HG02981 (cell line): Measurements from ENCODE around the gene KCNIP3.
"Not testable (repeated sequence)": the region's sequence is repeated elsewhere in the genome, so short reads cannot be mapped to it uniquely, and the experiment has no call there.

ENCODE experiments used
- ATAC-seq: cut with Tn5 transposase; IDR thresholded peaks from one replicate; pipeline ENCODE4 v1.9.1; 2021; ENCODE audit warnings: mild to moderate bottlenecking, moderate library complexity; ENCODE audit not compliant: unreplicated experiment

The KCNIP3 gene

DNA sequence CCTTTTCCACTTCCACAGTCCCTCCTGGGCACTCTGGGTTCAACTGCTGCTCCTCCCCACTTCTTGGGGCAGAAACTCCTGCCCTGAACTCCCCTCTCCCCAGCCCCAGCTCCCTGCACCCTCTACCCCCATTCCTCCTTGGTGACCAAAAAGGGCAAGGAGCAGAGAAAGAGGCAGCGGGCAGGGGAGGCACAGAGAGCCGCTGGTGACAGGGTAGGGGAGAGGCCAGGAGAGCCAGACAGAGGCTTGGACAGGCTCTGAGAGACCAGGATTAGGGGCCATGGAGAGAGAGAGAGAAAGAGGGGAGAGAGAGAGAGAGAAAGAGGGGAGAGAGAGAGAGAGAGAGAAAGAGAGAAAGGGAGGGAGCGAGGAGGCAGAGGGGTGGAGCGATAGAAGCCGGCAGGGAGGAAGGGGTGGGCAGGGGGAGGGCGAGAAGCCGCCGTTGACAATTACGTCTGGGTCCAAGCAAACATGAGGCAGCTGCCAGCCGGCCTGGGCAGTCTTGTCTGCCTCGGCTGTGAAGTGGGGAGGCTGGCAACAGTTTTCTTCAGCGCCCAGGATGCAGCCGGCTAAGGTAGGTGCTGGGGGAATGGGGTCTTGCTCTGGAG is at the start of gene KCNIP3:
Gene KCNIP3, plus strand, starts transcription at position 468 of the 608 bp plus-strand sequence. Its CDS starts 92 bp downstream, at position 560.
- no peak for ATAC-seq

DNA sequence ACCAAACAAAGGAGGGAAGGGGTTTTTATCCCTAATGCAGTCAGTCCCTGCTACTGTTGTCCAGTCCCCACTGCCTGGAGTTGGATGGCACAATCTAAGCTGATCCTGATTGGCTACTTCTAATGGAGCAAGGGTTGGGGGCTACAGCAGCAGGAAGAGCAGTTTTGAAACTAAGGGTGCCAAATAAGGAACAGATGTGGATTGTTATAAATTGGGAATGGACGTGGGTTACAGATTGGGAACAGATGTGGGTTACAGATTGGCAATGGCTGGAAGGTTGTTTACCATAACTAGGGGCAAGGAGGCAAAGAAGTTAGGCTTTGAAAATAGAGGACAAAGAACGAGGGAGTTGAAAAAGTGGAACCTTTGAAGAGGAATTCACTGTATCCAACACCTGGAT is 38.9 kb upstream of the KCNIP3 start:
- ATAC-seq = no peak

DNA sequence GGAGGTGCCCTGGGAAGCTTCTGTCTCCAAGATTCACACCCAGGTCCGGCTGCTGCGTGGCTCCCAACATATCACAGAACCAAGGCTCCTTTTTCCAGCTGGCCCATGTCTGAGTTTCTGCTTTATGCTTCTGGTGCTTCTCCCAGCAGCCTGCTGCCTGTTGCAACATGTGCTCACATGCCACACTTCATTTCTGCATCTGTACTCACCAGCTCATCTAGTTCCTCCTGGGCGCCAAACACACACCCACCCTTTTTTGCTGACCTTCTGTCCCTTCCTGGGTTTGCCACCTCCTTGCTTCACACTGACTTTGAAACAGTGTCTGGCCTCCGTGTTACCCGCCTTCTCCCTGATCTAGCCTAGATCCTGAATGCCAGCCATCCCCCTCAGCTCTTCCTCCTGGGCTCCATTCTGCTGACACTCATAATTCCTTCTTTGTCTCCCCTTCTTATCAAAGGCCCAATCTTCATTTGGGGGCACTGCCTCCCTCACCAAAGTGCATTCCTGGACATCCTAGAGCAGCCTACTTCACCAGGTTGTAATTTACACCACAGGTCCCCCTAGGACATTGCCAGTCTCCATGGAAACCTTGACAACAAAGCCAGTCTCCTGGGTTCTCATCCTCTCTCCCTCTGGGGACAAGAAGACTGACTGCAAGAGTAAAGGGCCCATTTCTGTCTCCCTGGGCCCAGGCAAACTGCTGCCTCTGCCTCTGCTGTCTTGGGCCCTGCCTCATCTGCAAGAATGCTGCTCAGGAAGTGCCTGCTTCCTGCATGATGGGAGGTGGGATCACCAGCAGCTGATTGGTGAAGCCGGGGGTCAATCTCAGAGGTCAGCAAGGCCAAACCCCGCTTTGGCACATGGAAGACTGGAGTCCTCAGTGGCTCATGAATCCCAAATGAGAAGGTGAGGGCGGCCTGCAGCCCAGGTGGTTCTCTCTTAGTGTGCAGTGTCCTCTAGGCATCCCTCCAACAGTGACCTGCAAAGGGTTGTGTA is 36.8 kb upstream of the KCNIP3 start:
- no peak for ATAC-seq

DNA sequence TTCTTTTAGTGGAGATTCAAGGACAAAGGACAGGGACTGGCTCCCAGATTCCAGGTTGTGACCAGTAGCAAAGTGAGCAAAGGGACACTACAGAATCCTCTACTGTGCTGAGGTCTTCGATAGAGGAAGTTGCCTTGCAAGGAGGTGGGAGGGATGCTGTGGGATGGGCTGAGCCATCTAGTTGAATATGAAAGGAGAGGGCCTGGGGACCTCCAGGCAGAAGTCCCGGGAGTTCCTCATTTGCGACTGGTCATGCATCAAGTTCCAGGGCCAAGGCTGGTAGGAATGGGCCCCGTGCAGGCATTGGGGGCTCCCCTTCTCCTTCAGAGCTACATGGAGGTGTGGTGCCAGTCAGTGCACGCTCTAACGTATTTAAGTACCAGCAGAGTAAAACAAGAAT is 35.5 kb upstream of the KCNIP3 start:
- ATAC-seq = no peak

DNA sequence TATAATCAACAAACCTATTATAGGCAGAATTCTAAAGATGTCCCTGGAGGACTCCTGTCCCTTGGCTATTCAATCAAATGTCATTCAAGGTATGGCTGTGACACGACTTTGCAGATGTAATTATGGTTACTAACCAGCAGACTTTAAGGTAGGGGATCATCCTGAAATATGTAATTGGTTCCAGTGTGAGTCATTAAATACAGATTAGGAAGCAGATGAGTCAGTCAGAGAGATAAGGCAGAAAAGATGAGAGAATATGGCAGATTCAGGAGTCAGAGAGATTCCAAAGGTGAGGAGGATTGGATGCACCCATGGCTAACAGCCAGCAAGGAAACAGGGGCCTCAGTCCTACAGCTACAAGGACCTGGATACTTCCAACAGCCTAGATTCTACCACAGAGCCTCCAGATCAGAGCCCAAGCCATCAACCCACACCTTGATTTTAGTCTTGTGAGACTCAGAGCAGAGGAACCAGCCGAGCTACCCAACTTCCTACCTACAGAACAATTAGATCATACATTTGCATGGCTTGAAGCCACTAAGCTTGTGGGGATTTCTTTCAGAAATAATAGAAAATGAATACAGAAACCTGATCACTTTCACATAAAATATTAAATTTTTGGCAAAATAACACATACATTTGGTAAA is 34.1 kb upstream of the KCNIP3 start:
- no peak for ATAC-seq

DNA sequence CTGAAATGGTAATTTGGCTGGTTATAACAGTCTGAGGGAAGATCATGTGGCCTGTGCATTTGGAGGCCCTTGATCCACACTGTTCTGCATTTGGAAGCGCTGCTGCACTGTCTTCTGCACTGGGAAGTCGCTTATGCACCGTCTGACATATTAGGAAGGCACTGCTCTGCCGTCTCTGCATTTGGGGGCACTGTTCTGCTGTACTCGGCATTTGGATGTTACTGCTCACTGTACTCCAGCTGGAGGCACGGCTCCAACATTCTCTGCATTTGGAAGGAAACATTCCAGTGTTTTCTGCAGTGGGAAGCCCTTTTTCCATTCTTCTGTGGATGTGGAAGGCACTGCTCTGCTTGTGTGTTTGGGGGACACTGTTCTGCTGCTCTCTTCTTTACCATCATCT is 32.5 kb upstream of the KCNIP3 start:
- ATAC-seq = no peak

DNA sequence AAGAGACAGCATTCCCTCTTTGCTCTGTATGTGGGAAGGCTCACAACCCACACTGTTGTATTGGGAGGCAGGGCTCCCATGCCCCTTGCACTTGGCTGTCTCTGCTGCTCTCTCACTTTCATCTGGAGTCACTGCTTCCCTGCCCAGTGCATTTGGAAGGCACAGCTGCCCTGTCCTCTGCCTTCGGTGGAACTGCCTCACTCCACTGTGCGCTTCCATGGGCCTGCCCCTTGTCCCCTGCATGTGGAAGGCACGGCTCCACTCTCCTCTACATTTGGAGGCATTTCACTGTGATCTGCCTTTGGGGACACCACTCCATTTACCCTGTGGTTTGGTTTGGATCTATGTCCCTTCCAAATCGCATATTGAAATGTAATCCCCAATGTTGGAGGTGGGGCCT is 32.0 kb upstream of the KCNIP3 start:
- no peak for ATAC-seq

DNA sequence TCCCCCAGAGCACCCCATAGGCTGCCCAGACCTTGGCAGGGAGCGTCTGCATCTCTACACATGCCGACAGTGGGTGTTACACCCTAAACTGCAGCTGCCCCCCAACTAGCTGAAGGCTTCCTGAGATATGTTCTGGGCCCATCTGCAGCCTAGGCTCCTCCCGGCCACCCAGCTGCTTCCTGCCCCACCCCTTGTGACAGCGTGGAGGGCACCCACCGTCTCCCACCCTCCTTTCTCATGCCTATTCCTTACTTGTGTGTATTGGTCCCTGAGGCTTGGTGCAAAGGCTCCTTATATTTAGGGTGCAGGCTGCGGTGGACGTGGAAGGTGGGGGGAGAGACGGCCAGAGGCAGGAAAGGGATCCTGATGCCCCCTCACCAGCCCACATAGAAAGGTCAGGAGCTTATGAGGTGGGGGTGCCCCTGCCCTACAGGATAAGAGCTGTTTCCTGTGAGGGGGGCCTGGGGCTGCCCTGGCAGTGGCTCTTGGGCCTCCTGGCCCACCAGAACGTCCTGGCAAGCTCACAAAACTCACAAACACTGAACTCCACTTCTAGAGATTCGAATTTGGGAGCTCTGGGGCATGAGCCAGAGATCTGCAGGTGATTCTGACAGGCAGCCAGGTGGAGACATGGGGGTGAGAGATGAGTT is 30.2 kb upstream of the KCNIP3 start:
- no peak for ATAC-seq

DNA sequence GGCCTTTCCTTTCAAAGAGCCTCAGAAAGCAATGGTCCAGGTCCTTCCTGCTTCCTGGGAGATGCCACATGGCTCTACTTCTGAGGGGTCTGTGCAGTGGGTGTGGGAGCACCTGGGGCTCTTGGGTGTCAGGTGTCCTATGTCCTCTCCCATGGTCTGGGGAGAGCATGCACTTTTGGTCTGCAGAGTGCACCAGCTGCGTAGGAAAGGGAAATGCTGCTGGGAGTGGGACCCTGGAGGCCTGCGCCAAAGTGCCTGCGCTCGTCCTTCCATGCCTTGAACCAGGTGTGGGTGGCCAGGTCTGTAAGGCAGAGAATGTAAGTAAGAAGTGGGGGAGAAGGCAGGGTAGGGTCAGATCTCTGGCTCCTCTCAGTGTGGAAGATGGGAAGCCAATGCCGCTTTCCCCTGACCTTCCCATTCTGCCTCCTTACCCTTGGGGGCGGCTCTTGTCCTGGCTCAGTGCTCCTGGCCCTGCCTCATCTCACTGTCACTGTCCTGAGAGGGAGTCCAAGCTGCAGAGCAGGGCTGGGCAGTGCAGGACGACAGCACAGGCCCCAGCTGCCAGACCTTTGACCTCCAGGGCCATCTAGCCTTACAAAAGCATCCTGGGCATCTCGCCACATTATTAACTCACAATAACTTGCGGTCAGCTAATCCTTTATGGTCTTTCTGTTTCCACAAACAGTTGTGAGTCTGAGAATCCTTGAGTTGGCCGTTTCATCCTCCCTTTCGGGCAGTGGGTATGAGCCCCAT is 29.5 kb upstream of the KCNIP3 start:
- no peak for ATAC-seq

DNA sequence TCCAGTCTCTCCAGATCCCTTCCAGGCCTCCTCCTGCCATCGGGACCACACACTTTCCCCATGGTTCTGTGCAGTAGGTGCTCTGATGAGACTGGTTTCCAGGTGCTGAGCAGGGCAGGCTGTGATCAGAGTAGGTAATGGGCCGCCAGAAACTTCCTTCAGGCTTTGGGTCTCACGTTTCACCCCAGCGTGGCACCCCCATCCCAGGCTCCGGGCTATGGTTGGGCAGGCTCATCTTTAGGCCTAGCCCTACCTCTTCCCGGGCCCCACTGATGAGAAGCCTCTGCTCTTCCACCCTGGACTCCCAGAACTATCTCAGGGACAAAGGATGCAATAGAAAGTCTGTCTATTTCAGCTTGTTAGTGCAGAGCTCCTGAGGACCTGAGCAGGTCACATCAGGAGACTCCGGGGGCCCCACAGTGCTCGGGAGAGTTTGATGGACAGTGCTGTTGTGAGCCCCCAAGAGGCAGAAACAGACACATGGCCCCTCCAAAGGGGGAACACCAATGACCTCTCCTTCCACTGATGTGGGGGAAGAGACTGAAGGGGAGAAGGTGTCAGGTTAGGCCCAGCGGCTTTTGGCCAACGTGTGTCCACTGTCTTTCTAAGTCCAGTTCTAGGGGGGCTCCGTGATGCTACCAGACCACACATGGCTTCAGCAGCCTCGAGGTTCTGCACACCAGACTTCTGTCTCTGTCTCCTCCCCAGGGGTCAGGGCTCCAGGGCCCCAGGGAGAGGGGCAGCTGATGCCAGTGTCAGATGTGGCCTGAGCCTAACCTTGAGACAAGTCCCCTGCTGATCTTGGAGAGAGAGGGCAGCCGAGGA is 28.7 kb upstream of the KCNIP3 start:
- no peak for ATAC-seq

DNA sequence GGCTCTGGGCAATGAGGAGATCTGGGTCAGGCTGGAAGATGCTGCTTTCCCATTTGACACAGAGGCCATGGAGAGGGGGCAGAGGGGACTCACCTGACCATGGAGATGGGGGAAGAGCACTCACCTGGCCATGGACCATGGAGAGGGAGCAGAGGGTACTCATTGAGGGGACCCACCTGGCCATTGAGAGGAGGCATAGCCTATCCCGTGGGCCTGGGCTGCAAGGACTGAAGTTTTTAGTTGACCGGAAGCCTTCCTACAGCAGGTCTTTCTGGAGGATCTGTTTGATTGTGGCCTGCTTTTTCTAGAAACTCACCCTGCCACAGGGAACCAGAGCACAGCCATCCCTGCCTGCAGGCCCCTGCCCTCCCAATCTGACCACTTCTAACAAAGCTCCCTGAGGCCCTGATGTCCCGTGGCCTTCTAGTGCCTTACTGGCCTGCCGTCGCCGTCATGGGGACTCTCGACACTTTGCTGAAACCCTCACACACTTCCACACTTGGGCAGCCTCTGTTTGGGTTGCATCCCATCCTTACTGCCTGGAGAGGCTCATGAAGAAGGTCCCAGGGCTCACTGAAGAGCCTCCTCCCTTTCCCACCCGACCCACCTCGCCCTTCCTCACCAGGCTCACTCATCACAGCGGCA is 28.0 kb upstream of the KCNIP3 start:
- no peak for ATAC-seq

DNA sequence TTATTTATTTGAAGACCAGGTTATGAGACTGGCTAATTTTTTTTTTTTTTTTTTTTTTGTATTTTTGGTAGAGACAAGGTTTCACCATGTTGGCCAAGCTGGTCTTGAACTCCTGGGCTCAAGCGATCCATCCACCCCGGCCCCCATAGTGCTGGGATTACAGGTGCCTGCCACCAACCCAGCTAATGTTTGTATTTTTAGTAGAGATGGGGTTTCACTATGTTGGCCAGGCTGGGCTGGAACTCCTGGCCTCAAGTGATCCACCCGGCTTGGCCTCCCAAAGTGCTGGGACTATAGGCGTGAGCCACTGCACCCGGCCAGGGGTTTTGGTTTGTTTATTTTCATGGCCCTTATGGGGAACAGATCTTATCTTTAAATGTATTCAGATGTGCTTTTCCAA is 27.4 kb upstream of the KCNIP3 start:
- not testable (repeated sequence) for ATAC-seq

DNA sequence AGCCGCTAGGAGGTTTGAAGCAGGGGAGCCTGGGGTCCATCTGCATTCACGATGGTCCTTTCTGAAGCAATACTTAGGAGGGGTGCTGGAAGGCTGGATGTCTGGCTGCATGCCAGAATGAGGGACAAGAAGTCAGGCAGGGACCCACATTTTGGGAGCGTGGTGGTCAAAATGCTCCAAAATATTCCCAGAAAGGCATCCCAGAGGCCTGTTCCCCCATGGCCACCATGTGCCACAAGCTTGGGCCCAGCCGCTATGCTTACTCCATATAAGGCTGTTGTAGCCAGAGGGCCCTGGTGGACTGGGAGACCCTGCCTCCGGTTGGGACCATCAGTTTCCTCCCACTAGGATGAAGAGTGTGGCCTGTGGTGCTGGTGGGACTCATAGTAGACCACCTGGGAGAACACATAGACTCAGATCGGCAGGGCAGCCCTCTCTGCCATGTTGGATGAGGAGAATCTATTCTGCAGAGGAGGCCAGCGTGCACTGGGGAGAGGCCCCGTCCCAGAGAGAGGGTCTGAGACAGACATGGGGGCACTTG is 26.5 kb upstream of the KCNIP3 start:
- ATAC-seq = no peak

DNA sequence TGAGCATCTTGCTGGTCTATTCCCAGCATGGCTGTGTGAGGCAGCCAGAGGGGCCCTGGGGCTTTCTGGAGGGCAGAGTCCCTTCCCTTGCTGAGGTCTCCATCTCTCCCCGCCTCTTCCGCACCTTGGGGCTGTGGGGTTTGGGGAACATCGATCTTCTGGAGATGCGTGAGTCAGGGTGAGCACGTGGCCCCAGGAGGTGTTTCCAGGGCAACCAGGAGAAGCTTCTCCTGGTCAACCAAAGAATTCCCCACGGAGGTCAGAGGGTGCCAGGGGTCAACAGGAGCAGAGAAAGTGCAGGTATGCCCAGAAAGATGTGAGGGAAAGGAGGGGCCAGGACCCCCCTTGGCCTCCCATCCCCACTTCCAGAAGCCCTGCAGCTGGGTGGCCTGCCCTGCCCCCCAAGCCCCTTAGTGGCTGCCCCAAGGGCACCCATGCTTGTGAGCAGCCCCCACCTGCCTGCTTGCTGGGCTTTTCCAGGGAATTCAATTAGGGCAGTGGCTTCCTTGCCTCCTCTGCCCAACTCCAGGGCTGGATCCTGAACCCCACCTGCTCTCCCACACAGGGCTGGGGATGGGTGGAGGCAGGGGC is 25.7 kb upstream of the KCNIP3 start:
- no peak for ATAC-seq

DNA sequence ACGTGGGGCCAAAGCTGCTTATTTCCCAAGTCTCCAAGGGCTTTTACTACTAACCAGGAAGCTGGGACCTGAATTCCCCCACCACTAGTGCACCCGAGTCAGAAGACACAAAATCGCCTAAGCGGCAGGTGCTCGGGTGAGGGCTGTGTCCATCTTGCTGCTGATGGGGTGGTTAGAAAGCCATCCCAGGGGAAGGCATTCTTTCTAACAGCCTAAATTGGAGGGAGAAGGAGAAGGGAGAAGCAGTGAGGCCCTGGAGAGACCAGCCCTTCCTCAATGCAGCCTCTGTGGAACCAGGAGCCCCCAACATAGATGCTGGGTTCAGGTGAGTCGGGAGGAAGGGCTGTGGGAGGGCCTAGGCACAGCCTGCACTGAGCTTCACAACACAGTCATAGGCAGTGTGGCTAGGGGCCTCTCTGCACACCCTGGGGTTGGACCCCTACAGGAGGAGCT is 24.8 kb upstream of the KCNIP3 start:
- no peak for ATAC-seq

DNA sequence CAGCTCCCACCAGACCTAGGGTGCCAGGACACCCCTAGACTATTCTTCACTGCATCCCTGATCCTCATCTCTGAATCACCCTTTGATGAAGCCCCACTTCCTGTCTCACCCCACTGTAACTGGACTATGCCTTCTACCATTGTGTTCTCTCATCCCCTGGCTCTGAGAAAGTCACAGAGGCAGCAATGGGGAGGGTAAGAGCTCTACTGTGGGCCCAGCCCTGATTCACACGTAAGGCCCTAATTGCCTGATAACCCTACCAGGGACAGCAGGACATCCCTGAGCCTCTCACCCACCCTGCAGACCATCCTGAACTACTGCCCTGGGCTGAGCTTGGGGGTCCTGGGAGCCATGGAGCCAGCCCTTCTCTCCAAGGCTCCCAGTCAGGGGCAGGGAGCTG is 24.4 kb upstream of the KCNIP3 start:
- ATAC-seq = no peak

DNA sequence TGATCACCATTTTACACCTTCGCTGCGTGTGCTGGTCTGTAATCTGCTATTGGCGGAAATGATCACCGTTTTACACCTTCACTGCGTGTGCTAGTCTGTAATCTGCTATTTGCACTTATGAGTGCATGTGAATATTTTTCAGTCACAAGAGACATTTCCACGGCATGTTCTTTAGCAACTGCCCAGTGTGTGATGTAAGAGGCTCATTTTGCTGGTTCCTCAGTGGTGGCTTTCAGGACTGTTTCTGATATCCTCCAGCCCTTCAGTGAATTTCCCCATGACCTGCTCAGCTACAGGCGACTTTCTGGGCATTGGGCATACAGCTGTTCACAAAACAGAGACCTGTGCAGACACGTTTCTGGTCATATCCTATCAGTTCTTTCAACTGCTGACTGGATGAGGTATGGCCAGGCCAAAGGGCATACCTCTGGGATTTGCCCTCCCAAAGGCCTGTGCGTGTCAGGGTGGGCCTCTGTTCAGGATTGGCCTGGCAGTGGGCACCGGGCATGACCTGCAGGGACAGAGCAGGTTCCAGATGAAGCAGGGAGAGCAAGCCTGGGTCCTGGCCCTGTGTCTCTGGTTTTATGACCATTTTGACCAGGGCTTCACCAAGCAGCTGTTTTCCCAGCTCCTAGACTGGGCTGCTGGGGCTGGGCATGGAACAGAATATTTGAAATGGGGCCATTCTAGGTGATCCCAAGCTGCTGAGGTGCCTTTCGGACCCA is 23.4 kb upstream of the KCNIP3 start:
- ATAC-seq = no peak
